Choroid plexus epithelial cell (primary cell): ENCODE data around the gene SETD1B.

Experiments used
- DNase-seq: peaks from one replicate; pipeline ENCODE4 v3.0.0-alpha.2; 2010; ENCODE audit warnings: low read depth
- H3K4me3 ChIP-seq: 2 replicates; pipeline ENCODE4 v1.5.1; 2011; ENCODE audit warnings: low read depth, mild to moderate bottlenecking, control low read depth, low read length, moderate library complexity
- TF ChIP-seq, protein P1 (sequence below): conservative IDR thresholded peaks from 2 replicates; pipeline ENCODE4 v1.5.1; 2011; ENCODE audit warnings: low read depth, mild to moderate bottlenecking, control low read depth, inconsistent platforms, low read length, moderate library complexity

Gene SETD1B

GRCh38 chr12:121811434-121812319, 7.9 kb downstream of the SETD1B start:
- peak overlapping the region; percentile 67 for H3K4me3 ChIP-seq
- TF ChIP-seq, protein P1, sequence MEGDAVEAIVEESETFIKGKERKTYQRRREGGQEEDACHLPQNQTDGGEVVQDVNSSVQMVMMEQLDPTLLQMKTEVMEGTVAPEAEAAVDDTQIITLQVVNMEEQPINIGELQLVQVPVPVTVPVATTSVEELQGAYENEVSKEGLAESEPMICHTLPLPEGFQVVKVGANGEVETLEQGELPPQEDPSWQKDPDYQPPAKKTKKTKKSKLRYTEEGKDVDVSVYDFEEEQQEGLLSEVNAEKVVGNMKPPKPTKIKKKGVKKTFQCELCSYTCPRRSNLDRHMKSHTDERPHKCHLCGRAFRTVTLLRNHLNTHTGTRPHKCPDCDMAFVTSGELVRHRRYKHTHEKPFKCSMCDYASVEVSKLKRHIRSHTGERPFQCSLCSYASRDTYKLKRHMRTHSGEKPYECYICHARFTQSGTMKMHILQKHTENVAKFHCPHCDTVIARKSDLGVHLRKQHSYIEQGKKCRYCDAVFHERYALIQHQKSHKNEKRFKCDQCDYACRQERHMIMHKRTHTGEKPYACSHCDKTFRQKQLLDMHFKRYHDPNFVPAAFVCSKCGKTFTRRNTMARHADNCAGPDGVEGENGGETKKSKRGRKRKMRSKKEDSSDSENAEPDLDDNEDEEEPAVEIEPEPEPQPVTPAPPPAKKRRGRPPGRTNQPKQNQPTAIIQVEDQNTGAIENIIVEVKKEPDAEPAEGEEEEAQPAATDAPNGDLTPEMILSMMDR: peak; percentile 58
- DNase-seq: peak; percentile 72

DNA sequence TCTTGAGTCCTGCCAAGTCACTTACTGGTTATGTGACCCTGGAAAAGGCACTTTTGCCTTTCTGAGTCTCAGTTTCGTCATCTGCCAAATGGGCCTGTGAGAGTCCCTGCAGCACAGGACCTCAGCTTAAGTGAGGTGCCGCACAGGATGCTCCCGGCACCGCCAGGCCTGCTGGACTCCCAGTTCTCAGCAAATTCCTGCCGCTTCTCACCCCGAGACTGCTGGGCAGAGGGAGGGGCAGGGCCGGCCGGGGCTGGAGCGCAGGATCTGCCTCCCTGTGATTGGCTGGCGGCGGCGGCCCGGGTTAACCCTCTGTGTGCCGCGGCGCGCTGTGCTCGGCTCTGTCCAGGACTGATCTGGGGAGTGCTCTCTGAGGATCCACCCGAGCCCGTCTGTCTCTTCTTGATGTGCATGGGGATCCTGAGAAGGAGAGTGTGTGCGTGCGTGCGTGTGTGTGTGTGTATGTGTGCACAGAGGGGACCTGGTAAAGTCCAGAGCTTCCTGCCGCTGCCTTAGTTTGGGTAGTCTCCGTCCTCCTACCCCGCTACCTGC, 8.6 kb downstream of the SETD1B start:
- TF ChIP-seq, protein P1: peak; percentile 18
- DNase-seq: peak; percentile 84
- peak overlapping the region; percentile 67 for H3K4me3 ChIP-seq

- no peak for DNase-seq
- TF ChIP-seq, protein P1: no peak
- H3K4me3 ChIP-seq: peak overlapping the region; percentile 67
These were observed 9.4 kb downstream of the SETD1B start for GRCh38 chr12:121812921-121813896.

GRCh38 chr12:121813951-121814350, 10.1 kb downstream of the SETD1B start:
- no peak for DNase-seq
- no peak overlapping the region for H3K4me3 ChIP-seq
- TF ChIP-seq, protein P1: no peak

GRCh38 chr12:121814429-121815119, 10.8 kb downstream of the SETD1B start:
- TF ChIP-seq, protein P1: no peak
- DNase-seq: no peak
- no peak overlapping the region for H3K4me3 ChIP-seq

GRCh38 chr12:121815263-121815662, 11.5 kb downstream of the SETD1B start:
- H3K4me3 ChIP-seq: no peak overlapping the region
- DNase-seq: no peak
- TF ChIP-seq, protein P1: no peak
